Peyer's patch (tissue), 4 donors: ENCODE data around the gene MMP28.

ENCODE experiments used
- POLR2A ChIP-seq, 2 donors: fragments of 450-650 bp; IDR thresholded peaks; one replicate each; pipeline ENCODE4 v1.5.1; 2017; ENCODE audit warnings: antibody characterized with exemption in 2 of 2, mild to moderate bottlenecking in 2 of 2, moderate library complexity in 2 of 2
- TF ChIP-seq, protein P1 (sequence below), 6 experiments: fragments of 450-650 bp in 4 of 6; fragments of 200-600 bp in 2 of 6; sonication (generic) in 1 of 6; IDR thresholded peaks; one replicate each; pipeline ENCODE4 v1.5.1; 2017 to 2019; ENCODE audit warnings: antibody characterized with exemption in 6 of 6, mild to moderate bottlenecking in 3 of 6, moderate library complexity in 1 of 6

DNA sequence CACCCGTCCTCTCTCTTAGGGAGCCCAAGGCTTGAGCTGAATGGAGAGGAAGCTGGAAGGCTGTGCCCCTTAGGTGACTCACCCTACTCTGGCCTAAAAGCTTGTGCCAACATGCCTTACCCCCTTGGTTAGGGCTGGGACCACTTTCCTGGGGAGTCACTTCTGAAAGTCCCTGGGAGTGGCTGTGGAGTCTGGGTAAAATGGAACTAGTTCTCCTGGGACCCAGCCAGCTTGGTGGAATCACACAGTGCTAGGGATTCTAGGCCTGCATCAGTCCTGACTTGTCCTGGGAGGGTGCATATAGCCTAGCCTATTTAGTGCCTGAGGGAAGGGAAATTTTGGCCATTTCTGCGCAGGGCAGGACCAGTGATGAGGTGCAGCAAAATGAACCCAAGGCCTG lies 10.5 kb downstream of the MMP28 start:
- TF ChIP-seq, protein P1, sequence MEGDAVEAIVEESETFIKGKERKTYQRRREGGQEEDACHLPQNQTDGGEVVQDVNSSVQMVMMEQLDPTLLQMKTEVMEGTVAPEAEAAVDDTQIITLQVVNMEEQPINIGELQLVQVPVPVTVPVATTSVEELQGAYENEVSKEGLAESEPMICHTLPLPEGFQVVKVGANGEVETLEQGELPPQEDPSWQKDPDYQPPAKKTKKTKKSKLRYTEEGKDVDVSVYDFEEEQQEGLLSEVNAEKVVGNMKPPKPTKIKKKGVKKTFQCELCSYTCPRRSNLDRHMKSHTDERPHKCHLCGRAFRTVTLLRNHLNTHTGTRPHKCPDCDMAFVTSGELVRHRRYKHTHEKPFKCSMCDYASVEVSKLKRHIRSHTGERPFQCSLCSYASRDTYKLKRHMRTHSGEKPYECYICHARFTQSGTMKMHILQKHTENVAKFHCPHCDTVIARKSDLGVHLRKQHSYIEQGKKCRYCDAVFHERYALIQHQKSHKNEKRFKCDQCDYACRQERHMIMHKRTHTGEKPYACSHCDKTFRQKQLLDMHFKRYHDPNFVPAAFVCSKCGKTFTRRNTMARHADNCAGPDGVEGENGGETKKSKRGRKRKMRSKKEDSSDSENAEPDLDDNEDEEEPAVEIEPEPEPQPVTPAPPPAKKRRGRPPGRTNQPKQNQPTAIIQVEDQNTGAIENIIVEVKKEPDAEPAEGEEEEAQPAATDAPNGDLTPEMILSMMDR (IDR thresholded peaks at IDR 0.05): no peak
- TF ChIP-seq POLR2A (IDR thresholded peaks at IDR 0.05): no peak
